HepG2 (cell line): ENCODE results near the gene MCM8. TPM values are rescaled to one million over a fixed set of nuclear protein-coding genes. Genes with fewer than 3 reads are reported as not detected.

Experiments
- AHR ChIP-seq: IDR thresholded peaks from 2 replicates; pipeline ENCODE4 v1.6.1; 2018; ENCODE audit warnings: missing genetic modification reagents, missing compliant biosample characterization
- ARID2 ChIP-seq: sonication (generic); formaldehyde crosslinking; IDR thresholded peaks from 2 replicates; pipeline ENCODE4 v1.8.1; 2022; ENCODE audit warnings: mild to moderate bottlenecking, missing genetic modification reagents, borderline replicate concordance
- ARNT2 ChIP-seq: sonication (generic); formaldehyde crosslinking; IDR thresholded peaks from 2 replicates; pipeline ENCODE4 v1.8.0; 2022; ENCODE audit warnings: mild to moderate bottlenecking, low read depth, missing genetic modification reagents, moderate library complexity
- EHMT2 ChIP-seq: fragments of 200-600 bp; sonication (generic); IDR thresholded peaks from 2 replicates; pipeline ENCODE4 v1.7.0; 2017; ENCODE audit warnings: antibody characterized with exemption, low read depth, low read length, borderline replicate concordance
- ELF4 ChIP-seq: sonication (generic); formaldehyde crosslinking; IDR thresholded peaks from 2 replicates; pipeline ENCODE4 v1.5.0; 2020; ENCODE audit warnings: missing genetic modification reagents, mild to moderate bottlenecking, moderate library complexity, borderline replicate concordance
- NCOR1 ChIP-seq: fragments of 200-600 bp; sonication (generic); IDR thresholded peaks from 2 replicates; pipeline ENCODE4 v1.7.0; 2017; ENCODE audit warnings: antibody characterized with exemption, low read length, borderline replicate concordance
- NFKB2 ChIP-seq: sonication (generic); formaldehyde crosslinking; IDR thresholded peaks from 2 replicates; pipeline ENCODE4 v1.4.0; 2020; ENCODE audit warnings: missing genetic modification reagents, borderline replicate concordance
- REL ChIP-seq: sonication (generic); formaldehyde crosslinking; conservative IDR thresholded peaks from 2 replicates; pipeline ENCODE4 v1.8.0; 2022; ENCODE audit warnings: mild to moderate bottlenecking, missing genetic modification reagents, moderate library complexity
- RXRA ChIP-seq: sonication (generic); formaldehyde crosslinking; IDR thresholded peaks from 2 replicates; pipeline ENCODE4 v1.5.1; 2020; ENCODE audit warnings: missing genetic modification reagents
- SMYD3 ChIP-seq: sonication (generic); formaldehyde crosslinking; IDR thresholded peaks from 2 replicates; pipeline ENCODE4 v1.8.1; 2023; ENCODE audit warnings: mild to moderate bottlenecking, missing genetic modification reagents
- TEAD2 ChIP-seq: sonication (generic); formaldehyde crosslinking; IDR thresholded peaks from 2 replicates; pipeline ENCODE4 v1.9.0; 2021; ENCODE audit warnings: missing genetic modification reagents
- ZKSCAN8 ChIP-seq: IDR thresholded peaks from 2 replicates; pipeline ENCODE4 v1.6.1; 2016; ENCODE audit warnings: borderline replicate concordance, missing genetic modification reagents, missing compliant biosample characterization
- ZMYM3 ChIP-seq: sonication (generic); formaldehyde crosslinking; IDR thresholded peaks from 2 replicates; pipeline ENCODE4 v1.5.1; 2020; ENCODE audit warnings: mild to moderate bottlenecking, missing genetic modification reagents
- ZNF17 ChIP-seq: sonication (generic); formaldehyde crosslinking; IDR thresholded peaks from 2 replicates; pipeline ENCODE4 v1.5.0; 2020; ENCODE audit warnings: mild to moderate bottlenecking, missing genetic modification reagents
- ZNF232 ChIP-seq: sonication (generic); formaldehyde crosslinking; IDR thresholded peaks from 2 replicates; pipeline ENCODE4 v1.4.0; 2020; ENCODE audit warnings: missing genetic modification reagents, borderline replicate concordance
- ZNF30 ChIP-seq: sonication (generic); formaldehyde crosslinking; IDR thresholded peaks from 2 replicates; pipeline ENCODE4 v1.5.0; 2020; ENCODE audit warnings: mild to moderate bottlenecking, missing genetic modification reagents
- ZNF550 ChIP-seq: sonication (generic); formaldehyde crosslinking; IDR thresholded peaks from 2 replicates; pipeline ENCODE4 v1.4.0; 2020; ENCODE audit warnings: mild to moderate bottlenecking, missing genetic modification reagents, borderline replicate concordance
- ZNF614 ChIP-seq: IDR thresholded peaks from 2 replicates; pipeline ENCODE4 v1.6.1; 2018; ENCODE audit warnings: missing biosample characterization, missing genetic modification reagents, inconsistent platforms, borderline replicate concordance
- ZNF644 ChIP-seq: IDR thresholded peaks from 2 replicates; pipeline ENCODE4 v1.6.1; 2016; ENCODE audit warnings: low read depth
- ZNF652 ChIP-seq: IDR thresholded peaks from 2 replicates; pipeline ENCODE4 v1.6.1; 2016; ENCODE audit warnings: low read depth, borderline replicate concordance
- polyA plus RNA-seq, 8 experiments: library from polyadenylated mRNA; depleted of rRNA in 3 of 8; stranded (reverse) in 7 of 8; unstranded in 1 of 8; fragments of >200 nt; fragmentation: Illumina TruSeq in 4 of 8; extraction: Trizol in 4 of 8; gene quantifications; 2 replicates each; pipeline versions ENCODE4 v1.2.1 to v1.2.3, GENCODE V29; 2011 to 2016; ENCODE audit warnings: low read depth in 4 of 8, missing spikeins in 1 of 8, mixed read lengths in 1 of 8; ENCODE audit not compliant: insufficient read depth in 1 of 8
- total RNA-seq, 5 experiments: library from RNA; depleted of rRNA; stranded (reverse); fragments of >200 nt; fragmentation: Illumina TruSeq; extraction: Trizol; gene quantifications; 2 replicates each; pipeline ENCODE4 v1.2.3, GENCODE V29; 2016; ENCODE audit warnings: low read depth in 1 of 5
- TF ChIP-seq, protein P1 (sequence below): IDR thresholded peaks from 2 replicates; pipeline ENCODE4 v1.4.0; 2020; ENCODE audit warnings: mild to moderate bottlenecking, missing genetic modification reagents
- TF ChIP-seq, protein P2 (sequence below): IDR thresholded peaks from 2 replicates; pipeline ENCODE4 v1.6.1; 2016; ENCODE audit warnings: missing genetic modification reagents, missing compliant biosample characterization
- TF ChIP-seq, protein P3 (sequence below): sonication (generic); formaldehyde crosslinking; conservative IDR thresholded peaks from 2 replicates; pipeline ENCODE4 v1.8.1; 2023; ENCODE audit warnings: missing genetic modification reagents
- TF ChIP-seq, protein P4 (sequence below): sonication (generic); formaldehyde crosslinking; IDR thresholded peaks from 2 replicates; pipeline ENCODE4 v1.5.0; 2020; ENCODE audit warnings: missing genetic modification reagents, mild to moderate bottlenecking, borderline replicate concordance

MCM8 gene
- total and polyA plus RNA-seq, 2 of the 13 experiments (the other 11 are each of a cell fraction or from before 2014, with no cell fraction given), result 11.5 to 59.3 TPM

DNA sequence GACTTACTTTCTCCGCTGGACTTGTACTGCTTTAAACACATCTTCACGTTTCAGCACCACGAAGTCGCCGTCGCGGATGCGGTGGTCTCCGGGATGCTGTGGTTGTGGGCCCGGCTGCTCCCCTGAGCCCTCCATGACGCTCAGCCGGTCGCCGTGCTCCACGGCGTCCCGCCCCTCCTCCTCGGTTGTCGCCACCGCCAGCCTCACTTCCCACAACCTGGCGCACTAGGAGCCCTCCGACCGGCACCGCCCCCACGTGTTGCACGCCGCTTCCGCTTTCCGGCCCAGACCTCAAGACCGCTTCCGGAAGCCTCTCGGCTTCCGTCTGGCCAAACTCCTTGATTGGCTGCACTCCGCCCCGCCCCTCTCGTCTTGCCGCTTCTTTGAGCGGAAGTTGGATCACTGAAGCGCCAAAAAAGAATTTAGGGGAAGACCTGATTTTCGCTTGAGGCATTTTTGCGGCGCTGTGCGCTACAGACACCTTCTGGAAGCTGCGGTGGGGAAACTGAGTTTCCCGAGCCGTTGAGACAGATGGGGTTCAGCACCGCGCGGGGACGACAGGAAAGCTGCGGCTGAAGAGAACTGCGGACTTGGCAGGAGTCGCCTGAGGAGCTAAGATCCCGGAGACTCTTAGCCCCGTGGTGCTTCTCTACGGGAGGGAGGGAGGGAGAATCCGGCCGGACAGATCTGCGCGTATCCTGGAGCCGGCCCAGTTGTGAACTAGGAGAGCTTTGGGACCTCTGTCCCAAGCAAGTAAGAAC lies at the start of gene MCM8, which contains the start of gene TRMT6 (continued):
- TF ChIP-seq ZKSCAN8 (peak; percentile 92; the same call in 1 of the 2 replicates), ZNF644 (0 out of 2 replicates have a peak, but pooled peaks have one; percentile 25), ZNF30 (CRISPR knock-in tag) (no peak), ZNF17 (CRISPR knock-in tag) (no peak), ELF4 (CRISPR knock-in tag) (peak; percentile 100), EHMT2 (no peak; the same call in 1 of the 2 replicates), NCOR1 (peak; percentile 58; the same call in 1 of the 2 replicates), ZNF550 (CRISPR knock-in tag) (peak; percentile 74; the same call in 1 of the 2 replicates), ARID2 (CRISPR knock-in tag) (peak; percentile 90), TEAD2 (CRISPR knock-in tag) (peak; percentile 65; the same call in 1 of the 2 replicates), ZMYM3 (peak; percentile 20; the same call in 1 of the 2 replicates), ZNF232 (CRISPR knock-in tag) (0 out of 2 replicates have a peak, but pooled peaks have one; percentile 16), SMYD3 (CRISPR knock-in tag) (peak; percentile 94), RXRA (CRISPR knock-in tag) (peak; percentile 85), ZNF652 (peak; percentile 72; the same call in 1 of the 2 replicates), REL (CRISPR knock-in tag) (0 out of 2 replicates have a peak, but pooled peaks have one; percentile 85), ARNT2 (peak; percentile 97), AHR (CRISPR knock-in tag) (peak; percentile 98), ZNF614 (CRISPR knock-in tag) (peak; percentile 98), NFKB2 (CRISPR knock-in tag) (peak; percentile 97; the same call in 1 of the 2 replicates)
- TF ChIP-seq, protein P1, sequence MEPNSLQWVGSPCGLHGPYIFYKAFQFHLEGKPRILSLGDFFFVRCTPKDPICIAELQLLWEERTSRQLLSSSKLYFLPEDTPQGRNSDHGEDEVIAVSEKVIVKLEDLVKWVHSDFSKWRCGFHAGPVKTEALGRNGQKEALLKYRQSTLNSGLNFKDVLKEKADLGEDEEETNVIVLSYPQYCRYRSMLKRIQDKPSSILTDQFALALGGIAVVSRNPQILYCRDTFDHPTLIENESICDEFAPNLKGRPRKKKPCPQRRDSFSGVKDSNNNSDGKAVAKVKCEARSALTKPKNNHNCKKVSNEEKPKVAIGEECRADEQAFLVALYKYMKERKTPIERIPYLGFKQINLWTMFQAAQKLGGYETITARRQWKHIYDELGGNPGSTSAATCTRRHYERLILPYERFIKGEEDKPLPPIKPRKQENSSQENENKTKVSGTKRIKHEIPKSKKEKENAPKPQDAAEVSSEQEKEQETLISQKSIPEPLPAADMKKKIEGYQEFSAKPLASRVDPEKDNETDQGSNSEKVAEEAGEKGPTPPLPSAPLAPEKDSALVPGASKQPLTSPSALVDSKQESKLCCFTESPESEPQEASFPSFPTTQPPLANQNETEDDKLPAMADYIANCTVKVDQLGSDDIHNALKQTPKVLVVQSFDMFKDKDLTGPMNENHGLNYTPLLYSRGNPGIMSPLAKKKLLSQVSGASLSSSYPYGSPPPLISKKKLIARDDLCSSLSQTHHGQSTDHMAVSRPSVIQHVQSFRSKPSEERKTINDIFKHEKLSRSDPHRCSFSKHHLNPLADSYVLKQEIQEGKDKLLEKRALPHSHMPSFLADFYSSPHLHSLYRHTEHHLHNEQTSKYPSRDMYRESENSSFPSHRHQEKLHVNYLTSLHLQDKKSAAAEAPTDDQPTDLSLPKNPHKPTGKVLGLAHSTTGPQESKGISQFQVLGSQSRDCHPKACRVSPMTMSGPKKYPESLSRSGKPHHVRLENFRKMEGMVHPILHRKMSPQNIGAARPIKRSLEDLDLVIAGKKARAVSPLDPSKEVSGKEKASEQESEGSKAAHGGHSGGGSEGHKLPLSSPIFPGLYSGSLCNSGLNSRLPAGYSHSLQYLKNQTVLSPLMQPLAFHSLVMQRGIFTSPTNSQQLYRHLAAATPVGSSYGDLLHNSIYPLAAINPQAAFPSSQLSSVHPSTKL (CRISPR knock-in tag), result peak; percentile 89
- TF ChIP-seq, protein P2, sequence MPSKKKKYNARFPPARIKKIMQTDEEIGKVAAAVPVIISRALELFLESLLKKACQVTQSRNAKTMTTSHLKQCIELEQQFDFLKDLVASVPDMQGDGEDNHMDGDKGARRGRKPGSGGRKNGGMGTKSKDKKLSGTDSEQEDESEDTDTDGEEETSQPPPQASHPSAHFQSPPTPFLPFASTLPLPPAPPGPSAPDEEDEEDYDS (CRISPR knock-in tag), result peak; percentile 85
- TF ChIP-seq, protein P3, sequence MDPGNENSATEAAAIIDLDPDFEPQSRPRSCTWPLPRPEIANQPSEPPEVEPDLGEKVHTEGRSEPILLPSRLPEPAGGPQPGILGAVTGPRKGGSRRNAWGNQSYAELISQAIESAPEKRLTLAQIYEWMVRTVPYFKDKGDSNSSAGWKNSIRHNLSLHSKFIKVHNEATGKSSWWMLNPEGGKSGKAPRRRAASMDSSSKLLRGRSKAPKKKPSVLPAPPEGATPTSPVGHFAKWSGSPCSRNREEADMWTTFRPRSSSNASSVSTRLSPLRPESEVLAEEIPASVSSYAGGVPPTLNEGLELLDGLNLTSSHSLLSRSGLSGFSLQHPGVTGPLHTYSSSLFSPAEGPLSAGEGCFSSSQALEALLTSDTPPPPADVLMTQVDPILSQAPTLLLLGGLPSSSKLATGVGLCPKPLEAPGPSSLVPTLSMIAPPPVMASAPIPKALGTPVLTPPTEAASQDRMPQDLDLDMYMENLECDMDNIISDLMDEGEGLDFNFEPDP (CRISPR knock-in tag), result no peak
- TF ChIP-seq, protein P4, sequence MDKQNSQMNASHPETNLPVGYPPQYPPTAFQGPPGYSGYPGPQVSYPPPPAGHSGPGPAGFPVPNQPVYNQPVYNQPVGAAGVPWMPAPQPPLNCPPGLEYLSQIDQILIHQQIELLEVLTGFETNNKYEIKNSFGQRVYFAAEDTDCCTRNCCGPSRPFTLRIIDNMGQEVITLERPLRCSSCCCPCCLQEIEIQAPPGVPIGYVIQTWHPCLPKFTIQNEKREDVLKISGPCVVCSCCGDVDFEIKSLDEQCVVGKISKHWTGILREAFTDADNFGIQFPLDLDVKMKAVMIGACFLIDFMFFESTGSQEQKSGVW, result no peak
